Measurements from ENCODE around the gene SNAPC2.
A peak's percentile ranks its signal among the peaks of the same experiment; 100 is the strongest.
"Not testable (repeated sequence)": the region's sequence is repeated elsewhere in the genome, so short reads cannot be mapped to it uniquely, and the experiment has no call there.

Gene SNAPC2

GRCh38 chr19:7941895-7942596, 21.9 kb downstream of the SNAPC2 start:
- DNase-seq = no peak

GRCh38 chr19:7942981-7943443, 22.9 kb downstream of the SNAPC2 start:
- DNase-seq = no peak

- peak; percentile 100 for DNase-seq
Measured at GRCh38 chr19:7943444-7944176, 23.5 kb downstream of the SNAPC2 start, which contains the start of gene TIMM44. Gene TIMM44, minus strand, starts transcription at chr19:7943666. Its CDS starts 15 bp downstream, at chr19:7943651.

- DNase-seq = peak; percentile 87 to 95
Measured at GRCh38 chr19:7944177-7944761, 24.1 kb downstream of the SNAPC2 start.

- no peak for DNase-seq
Measured at GRCh38 chr19:7947939-7948338, 27.8 kb downstream of the SNAPC2 start.

GRCh38 chr19:7953060-7953459, 32.9 kb downstream of the SNAPC2 start:
- no peak for DNase-seq

GRCh38 chr19:7953576-7953975, 33.4 kb downstream of the SNAPC2 start:
- DNase-seq = no peak

- no peak for DNase-seq
Measured at GRCh38 chr19:7955696-7956095, 35.6 kb downstream of the SNAPC2 start.

GRCh38 chr19:7959211-7959610, 39.1 kb downstream of the SNAPC2 start:
- DNase-seq = no peak

GRCh38 chr19:7961082-7961481, 40.9 kb downstream of the SNAPC2 start:
- not testable (repeated sequence) for DNase-seq

- no peak for DNase-seq
Measured at GRCh38 chr19:7961920-7962626, 41.9 kb downstream of the SNAPC2 start.

GRCh38 chr19:7962644-7963268, 42.6 kb downstream of the SNAPC2 start:
- DNase-seq = no peak

GRCh38 chr19:7963566-7963965, 43.4 kb downstream of the SNAPC2 start:
- no peak for DNase-seq

- DNase-seq = no peak
Measured at GRCh38 chr19:7965259-7965841, 45.2 kb downstream of the SNAPC2 start.

- DNase-seq = no peak
Measured at GRCh38 chr19:7965921-7966665, 46.0 kb downstream of the SNAPC2 start.

GRCh38 chr19:7968008-7968795, 48.1 kb downstream of the SNAPC2 start:
- DNase-seq = no peak

GRCh38 chr19:7968796-7969554, 48.8 kb downstream of the SNAPC2 start:
- no peak for DNase-seq

GRCh38 chr19:7969555-7969939, 49.4 kb downstream of the SNAPC2 start:
- no peak for DNase-seq

GRCh38 chr19:7970716-7971448, 50.7 kb downstream of the SNAPC2 start:
- peak; percentile 32 to 57 for DNase-seq
